Activated T-cell treated with anti-CD3 and anti-CD28 coated beads, Interleukin-2, amount 50 U/mL, for 4 hours (primary cell): ENCODE results near the gene SLC22A5. TPM values are rescaled to one million over a fixed set of nuclear protein-coding genes. Genes with fewer than 3 reads are reported as not detected.
"Not testable (repeated sequence)": the region's sequence is repeated elsewhere in the genome, so short reads cannot be mapped to it uniquely, and the experiment has no call there.

ENCODE experiments used
- ATAC-seq, 2 donors: fragments of 200-7000 bp; cut with Tn5 transposase; one replicate each; pipeline ENCODE4 v1.10.0; 2021
- DNase-seq: peaks from one replicate; pipeline ENCODE4 v3.0.0-alpha.2; 2020
- H3K27me3 Mint-ChIP-seq: one replicate; pipeline ENCODE4 v1.8.0; 2021; ENCODE audit warnings: low read depth, mixed read lengths
- H3K36me3 Mint-ChIP-seq: one replicate; pipeline ENCODE4 v1.8.0; 2022; ENCODE audit warnings: mixed read lengths; ENCODE audit not compliant: insufficient read depth
- H3K4me1 Mint-ChIP-seq: one replicate; pipeline ENCODE4 v1.8.0; 2021; ENCODE audit warnings: low read depth, mixed read lengths
- H3K4me3 Mint-ChIP-seq: one replicate; pipeline ENCODE4 v1.8.0; 2021; ENCODE audit warnings: mild to moderate bottlenecking, moderate library complexity, mixed read lengths
- H3K9me3 Mint-ChIP-seq: one replicate; pipeline ENCODE4 v1.8.0; 2021; ENCODE audit warnings: mixed read lengths
- total RNA-seq, 3 donors: library from RNA; stranded (reverse); gene quantifications; one replicate each; pipeline ENCODE4 v1.2.1, GENCODE V29; 2021

SLC22A5 gene
- total RNA-seq, 3 donors from 2014 or later, result 4.4 to 6.3 (median 5.7) TPM

DNA sequence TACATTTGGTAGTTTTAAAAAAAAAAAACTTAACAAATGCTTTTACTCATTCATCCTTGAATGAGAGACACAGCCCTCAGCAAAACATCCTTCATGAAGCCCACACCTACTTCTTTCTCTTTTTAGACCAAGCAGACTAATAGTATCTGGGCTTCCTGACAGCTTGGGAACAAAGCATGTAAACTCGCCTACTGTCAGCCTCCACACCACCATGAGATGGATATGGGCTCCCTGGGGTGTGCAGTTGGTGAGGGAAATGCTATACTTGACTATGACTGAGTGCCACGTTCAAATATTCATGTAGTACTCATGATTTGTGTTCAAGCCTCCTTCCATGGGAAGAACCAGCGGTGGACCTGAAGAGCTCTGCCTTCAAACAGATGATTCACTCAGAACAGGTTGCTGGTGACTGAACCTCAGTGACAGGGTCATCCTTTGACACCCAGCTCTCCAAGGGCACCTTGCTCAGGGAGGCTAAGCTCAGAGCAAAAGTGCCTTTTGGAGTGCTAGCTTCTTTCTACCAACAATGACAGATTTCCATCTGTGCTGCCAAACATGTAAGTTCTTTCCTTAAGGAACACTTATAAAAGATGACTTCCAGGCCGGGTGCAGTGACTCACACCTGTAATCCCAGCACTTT, 36.8 kb downstream of the SLC22A5 start:
- ATAC-seq, result peak in 1 of 2 donors; percentile 8
- no peak for DNase-seq

DNA sequence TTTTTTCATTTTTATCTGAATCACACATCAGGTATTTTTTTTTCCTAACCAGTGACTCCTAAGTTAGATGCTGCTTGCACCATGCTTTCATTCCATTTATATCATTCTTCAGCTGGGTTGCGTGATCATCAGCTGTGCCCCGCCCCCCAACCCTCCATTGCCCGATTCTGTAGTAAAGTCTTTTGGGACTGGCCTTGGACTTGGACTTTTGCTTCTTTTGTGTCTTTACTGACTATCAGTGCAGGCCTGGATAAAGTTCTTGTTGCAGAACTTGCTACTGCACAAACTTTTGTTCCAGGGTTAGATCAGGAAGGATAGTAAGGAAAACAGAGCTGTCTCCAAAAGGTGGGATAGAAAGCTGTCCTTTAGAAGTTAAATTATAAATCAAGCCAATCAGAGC, 38.5 kb downstream of the SLC22A5 start:
- no peak for DNase-seq
- Mint-ChIP-seq H3K4me3 (no peak overlapping the region), H3K9me3 (peaks cover 3% of the 10 kb centered on the region), H3K36me3 (peaks cover 5% of the 10 kb centered on the region), H3K4me1 (peaks cover 72% of the 10 kb centered on the region), H3K27me3 (no peaks in the 10 kb centered on the region)
- ATAC-seq, result no peak

More for the DNA sequence above, 36.8 kb downstream of the SLC22A5 start:
- peaks cover 3% of the 10 kb centered on the region for H3K9me3 Mint-ChIP-seq
- no peak overlapping the region for H3K4me3 Mint-ChIP-seq
- no peaks in the 10 kb centered on the region for H3K27me3 Mint-ChIP-seq
- H3K4me1 Mint-ChIP-seq, result peaks cover 72% of the 10 kb centered on the region
- H3K36me3 Mint-ChIP-seq, result peaks cover 4% of the 10 kb centered on the region

DNA sequence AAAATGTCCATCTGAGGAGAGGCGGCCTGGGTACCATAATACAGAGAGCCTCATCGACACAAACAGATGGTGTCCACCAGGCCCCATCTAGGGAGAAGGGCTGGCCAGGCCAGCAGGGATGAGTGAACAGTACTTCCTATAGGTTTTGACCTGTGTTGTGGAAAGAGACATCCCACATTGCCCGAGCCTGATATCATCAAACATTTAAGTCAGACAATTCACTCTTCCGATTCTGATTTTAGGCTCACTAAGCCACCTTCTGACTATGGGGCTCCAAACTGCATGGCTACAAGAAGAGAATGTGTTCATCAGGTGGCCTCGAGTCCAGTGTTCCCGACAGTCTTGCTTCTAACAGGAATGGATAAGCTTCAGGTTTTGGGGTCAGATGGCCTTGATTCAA, 38.9 kb downstream of the SLC22A5 start:
- peaks cover 3% of the 10 kb centered on the region for H3K9me3 Mint-ChIP-seq

DNA sequence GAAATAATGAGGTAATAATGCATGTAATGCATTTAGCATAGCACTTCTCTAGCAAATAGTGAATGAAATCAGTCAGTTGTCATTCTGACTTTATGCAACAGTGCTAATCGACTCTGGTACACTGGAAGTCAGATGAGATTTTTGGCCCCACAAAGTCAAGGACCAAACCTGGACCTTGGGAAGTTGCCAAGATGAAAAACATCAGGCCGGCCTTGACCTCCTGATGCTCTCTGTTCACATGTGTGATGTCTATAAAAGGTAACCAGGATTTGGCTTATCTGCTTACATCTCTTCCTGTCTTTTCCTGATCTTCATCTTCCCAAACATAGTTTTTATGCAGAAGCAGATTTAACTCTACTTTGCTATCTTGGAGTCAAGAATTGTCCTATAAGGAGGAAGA, 39.5 kb downstream of the SLC22A5 start:
- Mint-ChIP-seq H3K27me3 (no peaks in the 10 kb centered on the region), H3K36me3 (peaks cover 7% of the 10 kb centered on the region), H3K9me3 (peaks cover 3% of the 10 kb centered on the region), H3K4me3 (peak overlapping the region; percentile 96), H3K4me1 (peaks cover 74% of the 10 kb centered on the region)
- no peak for ATAC-seq
- DNase-seq, result no peak

More for the DNA sequence above, 38.9 kb downstream of the SLC22A5 start:
- H3K4me3 Mint-ChIP-seq, result no peak overlapping the region
- ATAC-seq, result no peak
- peaks cover 75% of the 10 kb centered on the region for H3K4me1 Mint-ChIP-seq
- DNase-seq, result no peak
- no peaks in the 10 kb centered on the region for H3K27me3 Mint-ChIP-seq
- peaks cover 5% of the 10 kb centered on the region for H3K36me3 Mint-ChIP-seq

DNA sequence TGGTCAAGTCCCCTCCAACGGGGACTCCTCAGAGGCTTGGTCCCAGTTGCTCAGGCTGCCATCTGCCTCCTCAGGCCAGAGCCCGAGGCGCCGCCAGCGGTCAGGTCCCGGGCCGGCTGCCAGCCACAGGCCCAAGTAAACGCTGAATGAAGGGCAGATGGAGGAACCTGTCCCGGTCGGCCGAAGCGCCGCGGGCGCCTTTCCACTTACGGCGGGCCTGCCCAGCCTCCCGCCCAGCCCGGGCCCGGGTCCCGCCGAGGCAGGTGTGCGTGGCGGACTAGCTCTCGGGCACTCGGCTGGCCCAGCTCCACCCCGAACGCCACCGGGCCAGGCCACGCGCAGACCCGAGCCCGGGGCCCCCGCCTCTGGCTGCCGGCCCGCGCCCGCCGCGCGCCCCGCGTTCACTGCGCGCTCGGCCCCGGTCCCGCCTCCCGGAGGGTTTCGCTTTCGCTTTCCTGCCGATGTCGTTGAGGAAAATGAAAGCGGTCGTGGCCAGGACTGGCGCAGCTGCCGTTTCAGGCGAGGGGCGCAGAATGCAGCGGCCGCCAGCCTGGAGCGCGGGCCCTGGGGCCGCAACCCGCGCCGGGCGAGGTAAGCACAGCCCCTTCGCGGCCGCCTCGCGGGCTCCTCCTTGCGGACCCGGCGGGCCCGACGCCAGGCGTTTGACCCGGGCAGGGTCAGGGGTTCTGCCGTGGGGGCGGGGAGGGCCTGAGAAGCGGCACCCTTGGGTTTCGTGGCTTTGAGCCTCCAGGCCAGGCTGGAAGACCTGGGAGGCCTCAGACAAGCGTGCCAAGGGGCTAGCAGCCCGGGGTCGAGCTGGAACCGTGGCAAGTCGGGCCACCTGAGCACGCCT, 41.2 kb downstream of the SLC22A5 start:
- H3K4me1 Mint-ChIP-seq, result peaks cover 77% of the 10 kb centered on the region
- no peaks in the 10 kb centered on the region for H3K27me3 Mint-ChIP-seq
- H3K36me3 Mint-ChIP-seq, result peaks cover 12% of the 10 kb centered on the region

DNA sequence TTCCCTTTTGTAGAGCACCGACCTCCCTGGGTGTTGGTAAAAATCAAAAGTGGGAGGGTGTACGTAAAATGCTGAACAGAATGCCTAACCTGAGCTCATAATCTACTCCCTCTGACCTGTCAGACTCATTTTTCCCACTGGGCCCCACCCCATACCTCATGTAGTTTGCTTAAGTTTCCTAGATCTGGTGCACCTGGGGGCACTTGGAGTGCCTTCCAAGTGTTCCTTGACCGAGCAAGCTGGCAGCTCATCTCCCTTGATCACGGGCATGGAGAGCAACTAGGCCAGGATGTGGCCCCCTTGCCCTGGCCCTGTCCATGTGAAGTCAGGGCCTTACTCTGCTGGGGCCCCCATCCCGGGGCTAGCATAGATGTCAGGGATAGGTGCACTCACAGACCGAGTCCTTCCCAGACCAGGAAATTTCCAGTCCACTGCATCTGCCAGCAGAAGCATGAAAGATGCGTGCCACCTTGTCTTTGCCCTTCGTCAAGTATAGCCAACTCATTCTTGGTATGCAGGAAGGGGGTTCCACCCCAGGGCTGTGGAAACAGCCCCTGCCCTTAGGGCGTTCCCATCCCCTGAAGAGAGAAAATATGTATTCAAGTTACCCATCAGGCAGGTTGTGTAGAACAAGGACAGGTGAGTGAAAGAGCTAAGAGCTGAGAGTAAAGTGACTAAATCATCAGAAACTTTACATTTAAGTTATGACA, 41.9 kb downstream of the SLC22A5 start:
- Mint-ChIP-seq H3K36me3 (peaks cover 12% of the 10 kb centered on the region), H3K9me3 (peaks cover 3% of the 10 kb centered on the region), H3K27me3 (no peaks in the 10 kb centered on the region), H3K4me3 (peak overlapping the region; percentile 96), H3K4me1 (peaks cover 75% of the 10 kb centered on the region)
- DNase-seq, result no peak
- peak; percentile 39 to 41 for ATAC-seq

More for the DNA sequence above, 41.2 kb downstream of the SLC22A5 start:
- DNase-seq (peak; percentile 84), ATAC-seq (peak; percentile 83 to 84)
- Mint-ChIP-seq H3K9me3 (peaks cover 3% of the 10 kb centered on the region), H3K4me3 (peak overlapping the region; percentile 96)

DNA sequence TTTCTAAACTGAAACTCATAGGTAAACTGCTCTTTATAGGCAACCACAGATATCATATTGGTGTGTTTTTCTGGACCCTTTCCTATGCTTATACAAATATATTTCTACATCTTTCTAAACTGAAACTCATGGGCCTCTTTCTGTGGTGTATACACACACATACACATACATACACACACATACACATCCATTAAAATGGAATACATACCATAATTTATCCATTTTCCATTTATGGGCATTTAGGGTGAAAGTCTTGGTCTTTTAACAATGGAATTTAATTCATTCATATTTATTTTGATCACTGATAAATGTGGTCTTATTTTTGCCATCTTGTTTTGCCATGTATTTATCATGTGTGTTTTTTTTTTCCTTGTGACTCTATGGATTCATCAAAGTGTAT, 44.1 kb downstream of the SLC22A5 start:
- Mint-ChIP-seq H3K9me3 (no peaks in the 10 kb centered on the region), H3K27me3 (no peaks in the 10 kb centered on the region), H3K4me3 (peak overlapping the region; percentile 96), H3K36me3 (peaks cover 17% of the 10 kb centered on the region), H3K4me1 (peaks cover 75% of the 10 kb centered on the region)
- DNase-seq (no peak), ATAC-seq (no peak)

DNA sequence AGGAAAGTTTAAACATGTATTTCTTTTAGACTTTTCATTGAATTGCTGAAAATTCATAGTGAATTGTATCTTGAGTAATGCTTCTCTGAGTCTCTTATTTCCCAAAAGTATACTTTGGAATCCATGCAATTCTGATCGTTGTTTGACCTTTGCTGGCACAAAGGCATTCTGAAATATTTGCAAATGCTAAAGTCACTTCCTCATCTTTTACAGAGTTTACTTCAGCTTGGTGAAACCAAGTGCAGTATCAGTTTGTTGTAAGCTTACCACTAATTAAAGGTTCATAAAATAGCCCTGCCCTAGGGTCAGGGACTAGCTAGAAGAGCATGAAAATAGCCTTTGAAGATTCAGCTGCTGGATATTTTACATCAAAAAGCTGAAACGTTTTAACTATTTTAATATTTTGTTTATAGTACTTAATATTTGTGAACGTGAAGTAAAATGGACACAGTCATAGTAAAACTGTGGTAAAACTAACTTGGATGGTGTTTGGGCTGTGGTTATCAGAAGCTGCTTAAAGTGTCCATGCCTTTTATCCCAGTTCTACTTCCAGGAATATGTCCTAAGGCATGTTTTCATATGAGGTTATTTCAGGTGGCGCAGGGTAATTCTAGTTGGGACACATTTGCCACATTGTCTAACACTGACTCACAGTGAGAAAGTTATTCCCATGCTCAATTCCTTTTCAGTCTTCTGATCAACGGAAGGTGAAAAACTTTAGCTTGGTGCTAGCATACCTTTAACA, 45.3 kb downstream of the SLC22A5 start:
- H3K36me3 Mint-ChIP-seq, result peaks cover 27% of the 10 kb centered on the region
- ATAC-seq (no peak), DNase-seq (no peak)
- H3K4me3 Mint-ChIP-seq, result peak overlapping the region; percentile 51
- H3K4me1 Mint-ChIP-seq, result peaks cover 76% of the 10 kb centered on the region
- no peaks in the 10 kb centered on the region for H3K9me3 Mint-ChIP-seq
- no peaks in the 10 kb centered on the region for H3K27me3 Mint-ChIP-seq

DNA sequence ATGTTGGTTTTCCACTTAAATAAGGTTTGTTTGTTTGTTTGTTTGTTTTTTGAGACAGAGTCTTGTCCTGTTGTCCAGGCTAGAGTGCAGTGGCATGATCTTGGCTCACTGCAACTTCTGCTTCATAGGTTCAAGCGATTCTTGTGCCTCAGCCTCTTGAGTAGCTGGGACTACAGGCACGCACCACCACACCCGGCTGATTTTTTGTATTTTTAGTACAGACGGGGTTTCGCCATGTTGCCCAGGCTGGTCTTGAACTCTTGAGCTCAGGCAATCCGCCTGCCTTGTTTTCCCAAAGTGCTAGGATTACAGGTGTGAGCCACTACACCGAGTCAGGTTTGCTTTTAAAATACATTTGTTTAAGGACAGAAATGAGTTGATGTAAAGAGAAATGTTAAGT, 46.0 kb downstream of the SLC22A5 start:
- not testable (repeated sequence) for ATAC-seq, H3K9me3 Mint-ChIP-seq, DNase-seq, H3K27me3 Mint-ChIP-seq, H3K4me3 Mint-ChIP-seq
- H3K4me1 Mint-ChIP-seq, result peaks cover 83% of the 10 kb centered on the region
- peaks cover 31% of the 10 kb centered on the region for H3K36me3 Mint-ChIP-seq

DNA sequence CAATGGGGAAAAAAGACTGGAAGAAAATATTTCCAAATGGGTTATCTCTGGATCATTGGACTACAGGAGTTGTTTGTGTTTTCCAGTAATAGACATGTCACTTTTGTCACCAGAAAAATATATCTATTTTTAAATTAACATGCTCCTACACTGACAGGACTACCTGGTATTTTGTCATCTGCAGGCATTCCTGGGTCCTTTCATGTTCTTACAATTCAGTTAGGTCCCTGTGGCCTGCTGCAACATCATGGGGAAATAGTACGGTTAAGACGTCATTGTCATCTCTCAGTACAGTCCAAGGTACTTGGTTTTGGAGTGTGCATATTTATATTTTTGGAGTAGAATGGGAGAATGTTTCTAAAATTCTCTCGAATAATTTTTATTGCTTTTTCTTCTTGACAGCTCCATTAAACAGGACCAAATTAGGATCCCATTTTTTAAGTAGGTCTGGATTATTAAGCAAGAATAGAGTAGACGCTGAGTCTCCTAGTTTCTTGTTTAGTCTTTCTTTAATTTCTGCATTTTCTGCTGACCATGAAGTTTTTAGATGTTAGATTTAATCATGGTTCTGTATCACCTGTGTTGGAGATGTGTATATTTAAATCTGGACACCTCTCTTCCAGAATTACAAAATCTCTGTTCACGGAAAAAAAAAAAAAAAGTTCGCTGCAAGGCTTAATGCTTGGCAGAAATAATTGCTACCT, 46.9 kb downstream of the SLC22A5 start:
- Mint-ChIP-seq H3K36me3 (peaks cover 30% of the 10 kb centered on the region), H3K4me3 (no peak overlapping the region), H3K27me3 (no peaks in the 10 kb centered on the region), H3K9me3 (no peaks in the 10 kb centered on the region), H3K4me1 (peaks cover 92% of the 10 kb centered on the region)
- ATAC-seq (no peak), DNase-seq (no peak)

DNA sequence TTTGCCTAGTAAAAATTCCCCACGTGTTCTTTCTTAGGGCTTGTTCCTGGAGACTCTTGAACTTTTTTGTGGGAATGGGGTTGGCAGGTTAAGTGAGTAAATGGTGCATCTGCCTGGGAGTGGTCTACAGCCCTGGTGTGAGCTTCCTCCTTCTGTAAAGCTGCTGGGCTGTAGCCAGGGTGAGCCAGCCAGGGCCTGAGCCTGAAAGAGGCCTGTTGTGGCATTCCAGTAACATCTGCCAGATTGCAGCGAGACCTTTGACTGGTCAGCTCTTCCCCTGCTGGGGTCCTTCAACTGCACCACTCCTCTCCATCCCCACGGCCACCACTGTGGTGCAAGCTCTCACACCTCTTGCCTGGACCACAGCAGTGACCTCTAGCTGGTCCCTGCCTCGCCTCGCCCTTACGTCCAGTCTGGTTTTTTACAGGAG, 47.5 kb downstream of the SLC22A5 start:
- no peaks in the 10 kb centered on the region for H3K27me3 Mint-ChIP-seq
- H3K4me3 Mint-ChIP-seq, result no peak overlapping the region
- no peak for DNase-seq
- peaks cover 30% of the 10 kb centered on the region for H3K36me3 Mint-ChIP-seq
- ATAC-seq, result no peak
- no peaks in the 10 kb centered on the region for H3K9me3 Mint-ChIP-seq
- H3K4me1 Mint-ChIP-seq, result peaks cover 93% of the 10 kb centered on the region

DNA sequence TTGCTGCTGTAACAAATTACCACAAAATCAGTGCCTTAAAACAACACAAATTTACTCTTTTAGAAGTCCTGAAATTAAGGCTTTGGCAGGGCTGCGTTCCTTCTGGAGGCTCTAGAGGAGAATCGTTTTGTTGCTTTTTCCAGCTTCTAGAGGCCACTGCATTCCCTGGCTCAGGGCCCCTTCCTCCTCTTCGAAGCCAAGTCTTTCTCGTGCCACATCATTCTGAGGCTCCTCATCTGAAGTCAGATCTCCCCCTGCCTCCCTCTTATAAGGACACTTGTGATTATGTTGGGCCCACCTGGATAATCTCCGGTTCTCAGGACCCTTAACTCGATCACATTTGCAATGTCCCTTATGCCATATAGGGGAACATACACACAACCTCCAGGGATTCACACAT, 48.0 kb downstream of the SLC22A5 start:
- Mint-ChIP-seq H3K4me1 (peaks cover 92% of the 10 kb centered on the region), H3K36me3 (peaks cover 30% of the 10 kb centered on the region), H3K27me3 (no peaks in the 10 kb centered on the region), H3K4me3 (no peak overlapping the region), H3K9me3 (no peaks in the 10 kb centered on the region)
- ATAC-seq (no peak), DNase-seq (no peak)

DNA sequence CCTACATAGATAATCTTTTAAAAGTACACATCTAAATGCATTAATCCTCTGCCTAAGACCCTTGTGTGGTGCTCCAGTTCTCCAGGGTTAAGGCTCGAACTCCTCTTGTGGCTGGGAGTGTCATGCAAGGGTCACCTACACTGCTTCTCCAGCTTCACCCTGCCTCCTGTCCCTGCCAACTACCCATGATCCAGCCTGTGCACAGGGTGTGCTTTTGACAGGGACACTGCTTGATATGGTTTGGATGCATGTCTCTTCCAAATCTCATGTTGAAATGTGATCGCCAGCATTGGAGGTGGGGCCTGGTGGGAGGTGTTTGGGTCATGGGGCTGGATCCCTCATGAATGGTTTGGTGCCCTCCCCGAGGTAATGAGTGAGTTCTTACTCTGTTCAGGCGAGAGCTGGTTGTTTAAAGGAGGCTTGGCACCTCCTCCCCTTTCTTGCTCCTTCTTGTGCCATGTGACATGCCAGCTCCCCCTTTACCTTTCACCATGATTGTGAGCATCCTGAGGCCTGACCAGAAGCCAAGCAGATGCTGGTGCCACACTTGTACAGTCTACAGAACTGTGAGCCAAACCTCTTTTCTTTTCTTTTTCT, 48.5 kb downstream of the SLC22A5 start:
- Mint-ChIP-seq H3K4me1 (peaks cover 93% of the 10 kb centered on the region), H3K36me3 (peaks cover 30% of the 10 kb centered on the region), H3K27me3 (no peaks in the 10 kb centered on the region), H3K4me3 (no peak overlapping the region), H3K9me3 (no peaks in the 10 kb centered on the region)
- no peak for ATAC-seq
- DNase-seq, result no peak
